ENCODE measurements around the gene COTL1.
A peak's percentile ranks its signal among the peaks of the same experiment; 100 is the strongest.
"Not testable (repeated sequence)": the region's sequence is repeated elsewhere in the genome, so short reads cannot be mapped to it uniquely, and the experiment has no call there.

Gene COTL1

GRCh38 chr16:84641643-84642358, 23.9 kb upstream of the COTL1 start:
- no peak for DNase-seq

- DNase-seq = no peak
Observed at GRCh38 chr16:84640145-84640544, 22.3 kb upstream of the COTL1 start.

GRCh38 chr16:84638231-84638806, 20.4 kb upstream of the COTL1 start:
- no peak for DNase-seq

GRCh38 chr16:84637709-84638108, 19.8 kb upstream of the COTL1 start:
- DNase-seq = no peak

- no peak for DNase-seq
Observed at GRCh38 chr16:84635702-84636101, 17.8 kb upstream of the COTL1 start.

GRCh38 chr16:84633622-84634021, 15.7 kb upstream of the COTL1 start:
- DNase-seq = no peak

DNA sequence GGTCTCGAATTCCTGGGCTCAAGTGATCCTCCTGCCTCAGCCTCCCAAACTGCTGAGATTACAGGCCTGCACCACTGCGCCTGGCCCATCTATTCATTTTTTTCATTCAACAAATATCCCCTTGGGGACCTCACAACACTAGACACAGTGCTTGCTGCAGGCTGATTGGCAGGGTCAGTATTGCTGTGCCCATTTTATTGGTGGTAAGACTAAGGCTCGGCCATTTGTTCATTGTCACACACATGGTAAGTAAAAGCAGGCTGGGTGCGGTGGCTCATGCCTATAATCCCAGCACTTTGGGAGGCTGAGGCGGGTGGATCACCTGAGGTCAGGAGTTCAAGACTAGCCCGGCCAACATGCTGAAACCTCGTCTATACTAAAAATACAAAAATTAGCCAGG, 15.0 kb upstream of the COTL1 start:
- not testable (repeated sequence) for DNase-seq

- peak; percentile 50 for DNase-seq
Observed at GRCh38 chr16:84631886-84632285, 14.0 kb upstream of the COTL1 start.

DNA sequence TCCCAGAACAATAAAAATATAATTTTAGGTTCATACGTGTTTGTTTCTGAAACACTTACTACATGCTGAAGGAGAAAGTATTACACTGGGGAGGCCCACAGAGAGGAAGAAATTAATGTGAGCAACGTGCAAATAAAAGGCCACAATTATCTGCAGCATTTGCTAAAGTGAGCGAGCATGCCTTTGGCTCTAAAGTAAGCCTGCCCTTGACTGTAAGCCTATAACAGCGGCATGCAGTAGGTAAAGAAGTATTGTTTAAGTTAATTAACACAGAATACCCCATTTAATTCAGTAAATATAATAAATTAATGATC, 13.2 kb upstream of the COTL1 start:
- no peak for DNase-seq

- DNase-seq = no peak
Observed at GRCh38 chr16:84630446-84631152, 12.7 kb upstream of the COTL1 start.

DNA sequence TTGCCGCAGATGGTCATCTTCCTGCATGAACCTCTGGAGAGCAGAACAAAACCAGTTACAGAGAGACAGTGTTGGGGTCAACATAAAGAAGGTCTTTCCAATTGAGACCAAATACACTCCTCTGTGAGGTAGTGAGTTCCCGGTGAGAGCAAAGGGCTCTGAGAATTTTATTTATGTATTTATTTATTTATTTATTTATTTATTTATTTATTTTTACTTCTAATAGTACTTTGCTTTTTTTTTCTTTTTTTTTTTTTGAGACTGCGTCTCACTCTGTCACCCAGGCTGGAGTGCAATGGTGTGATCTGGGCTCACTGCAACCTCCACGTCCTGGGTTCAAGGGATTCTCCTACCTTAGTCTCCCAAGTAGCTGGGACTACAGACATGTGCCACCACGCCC, 12.1 kb upstream of the COTL1 start:
- no peak for DNase-seq

GRCh38 chr16:84629580-84629979, 11.7 kb upstream of the COTL1 start:
- DNase-seq = no peak

DNA sequence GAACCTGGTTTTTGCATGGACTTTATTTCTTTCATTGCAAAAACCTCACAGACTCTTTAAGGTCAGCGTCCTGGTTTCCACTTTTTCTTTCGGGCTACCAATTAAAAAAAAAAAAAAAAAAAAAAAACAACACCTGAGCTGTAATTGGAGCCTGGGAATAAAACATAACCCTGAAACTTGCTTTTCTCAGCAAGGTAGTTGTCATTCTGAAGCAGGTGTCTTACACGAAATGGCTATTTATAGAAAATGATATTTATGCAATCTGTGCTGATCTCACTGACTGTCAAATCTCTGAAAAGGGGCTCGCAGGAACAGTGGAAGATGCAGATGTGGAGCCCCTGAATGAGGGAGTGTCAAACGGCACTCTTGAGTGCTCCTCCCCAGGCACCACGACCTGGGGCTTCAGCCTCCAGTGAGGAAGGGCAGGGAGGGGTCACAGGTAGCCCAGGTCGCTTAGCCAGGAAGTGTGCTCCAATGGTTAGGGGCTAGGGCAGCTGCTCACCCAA, 10.4 kb upstream of the COTL1 start:
- no peak for DNase-seq

DNA sequence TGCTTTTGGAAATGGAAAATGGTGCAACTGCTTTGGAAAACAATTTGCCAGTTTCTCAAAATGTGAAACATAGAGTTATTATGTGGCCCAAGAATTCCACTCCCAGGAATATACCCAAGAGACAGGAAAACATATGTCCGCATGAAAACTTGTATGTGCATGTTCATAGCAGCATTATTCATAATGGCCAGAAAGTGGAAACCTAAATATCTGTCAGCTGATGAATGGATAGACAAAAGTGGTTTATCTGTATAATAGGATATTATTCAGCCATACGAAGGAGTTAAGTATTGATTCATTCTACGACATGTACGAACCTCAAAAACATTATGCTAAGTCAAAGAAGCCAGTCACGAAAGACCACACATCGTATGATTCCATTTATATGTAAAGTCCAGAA, 7.7 kb upstream of the COTL1 start:
- DNase-seq = no peak

GRCh38 chr16:84620913-84621312, 3.0 kb upstream of the COTL1 start:
- not testable (repeated sequence) for DNase-seq

DNA sequence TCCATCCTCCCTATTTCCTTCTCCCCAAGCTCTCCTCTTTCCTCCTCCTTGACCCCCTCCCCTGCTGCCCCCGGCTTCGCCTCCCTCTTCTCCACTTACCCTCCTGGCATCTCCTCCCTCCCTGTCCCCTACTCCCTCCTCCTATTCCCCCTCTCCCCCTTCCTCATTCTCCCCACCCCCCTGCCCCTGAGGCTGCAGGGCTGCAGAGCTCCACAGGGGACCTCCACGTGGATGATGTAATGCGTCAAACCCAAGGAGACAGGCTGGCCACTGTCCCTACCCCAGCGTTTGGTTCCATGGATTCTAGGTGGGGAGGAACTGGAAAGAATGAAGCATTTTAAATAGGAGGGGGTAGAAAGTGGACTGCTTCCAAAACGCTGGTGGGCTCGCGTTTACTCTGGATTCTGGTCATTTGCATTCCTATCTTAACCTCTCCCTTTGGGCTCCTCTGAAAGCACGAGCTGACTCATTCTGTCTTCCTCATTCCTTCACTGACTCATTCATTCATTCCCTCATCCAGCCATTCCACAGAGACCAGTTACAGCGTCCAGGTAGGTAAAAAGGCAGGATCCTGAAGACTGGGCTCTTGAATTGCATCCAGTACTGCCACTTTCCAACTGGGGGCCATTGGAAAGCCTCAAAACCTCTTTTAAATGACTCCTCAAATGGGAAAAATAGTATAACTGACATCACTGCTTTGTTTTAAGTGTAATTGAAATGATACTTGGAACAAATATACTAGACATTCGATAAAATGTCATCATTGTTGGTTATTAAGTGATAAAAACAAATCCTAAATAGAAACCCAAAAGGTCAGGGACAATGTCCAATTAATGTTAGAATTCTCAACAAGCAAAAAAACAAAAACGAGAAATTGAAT, 943 bp upstream of the COTL1 start:
- no peak for DNase-seq

GRCh38 chr16:84617041-84617790, 662 bp downstream of the COTL1 start:
- DNase-seq = no peak

GRCh38 chr16:84616515-84616914, 1.4 kb downstream of the COTL1 start:
- no peak for DNase-seq

DNA sequence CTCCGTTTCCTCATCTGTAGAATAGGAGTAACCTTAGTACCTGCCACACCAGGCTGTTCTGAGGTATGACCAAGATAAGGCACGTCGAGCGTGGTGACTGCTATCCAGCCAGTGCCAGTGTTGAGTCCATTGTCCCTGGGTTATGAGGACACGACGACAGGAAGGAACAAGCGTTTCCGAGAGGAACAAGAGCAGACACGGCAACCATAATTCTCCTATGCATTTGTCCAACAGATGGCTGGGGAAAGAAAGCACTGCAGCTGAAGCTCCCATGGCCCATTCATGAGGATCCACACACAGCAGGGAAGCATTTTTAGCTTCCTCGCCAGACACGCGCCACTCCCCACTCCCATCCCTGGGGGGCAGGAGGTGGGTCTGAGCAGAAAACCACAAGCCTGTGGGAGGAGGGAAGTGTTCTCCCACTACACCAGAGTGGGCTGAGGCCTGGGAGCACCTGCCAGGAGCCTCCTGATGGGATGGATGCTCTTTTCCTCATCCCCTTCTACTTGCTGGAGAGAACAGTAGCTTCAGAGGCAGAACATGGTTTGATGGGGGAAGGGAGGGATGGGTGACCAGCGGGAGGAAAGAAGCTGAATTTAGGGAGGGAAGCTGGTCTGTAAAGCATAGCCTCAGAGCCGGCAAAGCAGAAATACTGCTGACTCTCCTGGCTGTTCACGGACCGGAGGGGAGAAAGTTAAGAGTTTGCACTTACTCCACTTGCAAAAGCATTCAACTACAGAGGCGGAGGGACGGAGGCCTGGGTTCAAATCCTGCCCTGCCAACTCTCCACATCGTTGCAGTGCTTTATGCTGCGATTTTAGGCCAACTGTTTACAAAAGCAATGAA, 2.7 kb downstream of the COTL1 start:
- DNase-seq = no peak

DNA sequence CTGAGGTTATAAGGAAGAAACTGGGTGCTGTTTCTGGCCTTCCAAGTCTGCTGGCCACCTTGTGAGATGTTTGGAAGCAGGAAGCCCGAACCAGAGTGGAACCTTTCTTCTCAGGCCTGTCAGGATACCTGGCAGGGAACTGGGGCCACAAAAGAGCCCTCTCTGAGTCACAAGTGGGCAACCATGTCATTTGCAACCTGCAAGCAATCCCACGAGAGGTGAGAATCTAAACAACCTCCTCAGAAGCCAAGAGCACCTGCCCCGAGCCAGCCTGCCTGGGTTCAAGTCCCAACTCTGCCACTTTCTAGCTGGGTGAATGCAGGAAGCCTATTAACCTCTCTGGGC, 3.3 kb downstream of the COTL1 start:
- DNase-seq = no peak

DNA sequence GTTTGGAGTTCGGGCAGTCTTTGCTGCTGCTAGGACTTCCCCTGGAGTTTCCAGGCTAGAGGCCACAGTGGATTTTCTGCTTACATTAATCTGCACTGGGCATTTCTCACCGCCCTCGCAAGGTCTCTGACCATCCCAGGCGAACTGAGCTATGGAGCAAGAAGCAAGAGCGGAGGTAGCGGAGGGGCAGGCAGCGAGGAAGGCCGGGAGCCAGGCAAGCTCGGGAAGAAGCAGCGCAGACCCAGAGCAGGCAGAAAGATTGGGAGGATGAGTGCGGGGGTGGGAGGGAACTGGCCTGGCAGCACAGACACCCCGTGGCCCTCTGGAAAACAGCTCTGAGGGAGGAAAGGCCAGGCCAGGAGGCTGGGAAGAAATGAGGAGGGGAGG, 3.8 kb downstream of the COTL1 start:
- peak; percentile 52 for DNase-seq
